GM12865 (cell line): ENCODE data around the gene UFSP1.

ENCODE experiments used
- DNase-seq: peaks from one replicate; pipeline ENCODE4 v3.0.0; 2010; ENCODE audit warnings: low read depth
- H3K4me3 ChIP-seq: 2 replicates; pipeline ENCODE4 v1.5.1; 2011; ENCODE audit warnings: mild to moderate bottlenecking, low read depth, low read length, control low read depth
- TF ChIP-seq, protein P1 (sequence below): IDR thresholded peaks from 2 replicates; pipeline ENCODE4 v1.5.1; 2011; ENCODE audit warnings: low read length, control low read depth, low read depth, inconsistent platforms; ENCODE audit not compliant: insufficient read depth; ENCODE audit errors: missing control alignments

The UFSP1 gene

DNA sequence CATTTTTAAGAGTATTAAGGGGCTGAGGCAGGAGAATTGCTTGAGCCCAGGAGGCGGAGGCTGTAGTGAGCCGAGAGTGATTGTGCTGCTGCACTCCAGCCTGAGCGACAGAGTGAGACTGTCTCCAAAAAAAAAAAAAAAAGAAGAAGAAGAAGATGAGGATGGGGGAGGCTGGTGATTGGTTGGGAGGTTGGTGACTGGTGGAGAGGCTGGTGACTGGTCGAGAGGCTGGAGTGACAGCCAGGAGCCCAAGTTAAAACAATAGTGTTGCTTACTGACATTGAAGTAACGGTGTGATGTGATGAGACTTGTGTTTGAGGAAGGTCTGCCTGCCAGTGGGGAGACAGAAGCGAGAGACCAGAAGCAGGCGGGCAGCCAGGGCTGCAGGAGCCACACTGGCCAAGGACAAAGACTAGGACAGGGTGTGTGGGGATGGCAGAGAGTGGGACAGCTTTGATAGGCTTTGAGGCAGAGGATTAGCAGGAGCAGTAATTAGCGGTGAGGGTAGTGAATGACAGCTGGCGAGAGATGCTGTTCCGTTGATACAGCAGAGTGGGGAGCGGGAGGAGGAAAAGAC lies 9.7 kb downstream of the UFSP1 start:
- TF ChIP-seq, protein P1, sequence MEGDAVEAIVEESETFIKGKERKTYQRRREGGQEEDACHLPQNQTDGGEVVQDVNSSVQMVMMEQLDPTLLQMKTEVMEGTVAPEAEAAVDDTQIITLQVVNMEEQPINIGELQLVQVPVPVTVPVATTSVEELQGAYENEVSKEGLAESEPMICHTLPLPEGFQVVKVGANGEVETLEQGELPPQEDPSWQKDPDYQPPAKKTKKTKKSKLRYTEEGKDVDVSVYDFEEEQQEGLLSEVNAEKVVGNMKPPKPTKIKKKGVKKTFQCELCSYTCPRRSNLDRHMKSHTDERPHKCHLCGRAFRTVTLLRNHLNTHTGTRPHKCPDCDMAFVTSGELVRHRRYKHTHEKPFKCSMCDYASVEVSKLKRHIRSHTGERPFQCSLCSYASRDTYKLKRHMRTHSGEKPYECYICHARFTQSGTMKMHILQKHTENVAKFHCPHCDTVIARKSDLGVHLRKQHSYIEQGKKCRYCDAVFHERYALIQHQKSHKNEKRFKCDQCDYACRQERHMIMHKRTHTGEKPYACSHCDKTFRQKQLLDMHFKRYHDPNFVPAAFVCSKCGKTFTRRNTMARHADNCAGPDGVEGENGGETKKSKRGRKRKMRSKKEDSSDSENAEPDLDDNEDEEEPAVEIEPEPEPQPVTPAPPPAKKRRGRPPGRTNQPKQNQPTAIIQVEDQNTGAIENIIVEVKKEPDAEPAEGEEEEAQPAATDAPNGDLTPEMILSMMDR = no peak
- H3K4me3 ChIP-seq = no peak overlapping the region
- no peak for DNase-seq

DNA sequence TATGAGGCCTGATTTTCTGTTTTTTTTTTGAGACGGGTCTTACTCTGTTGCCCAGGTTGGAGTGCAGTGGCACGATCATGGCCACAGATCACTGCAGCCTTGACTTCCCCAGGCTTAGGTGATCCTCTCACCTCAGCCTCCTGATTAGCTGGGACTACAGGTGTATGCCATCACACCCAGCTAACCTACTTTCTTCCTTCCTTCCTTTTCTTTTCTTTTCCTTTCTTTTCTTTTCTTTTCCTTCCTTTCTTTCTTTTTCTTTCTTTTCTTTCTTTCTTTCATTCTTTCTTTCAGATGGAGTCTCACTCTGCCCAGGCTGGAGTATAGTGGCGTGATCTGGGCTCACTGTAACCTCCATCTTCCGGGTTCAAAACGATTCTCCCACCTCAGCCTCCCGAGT lies 10.8 kb downstream of the UFSP1 start:
- H3K4me3 ChIP-seq = no peak overlapping the region
- DNase-seq = no peak
- TF ChIP-seq, protein P1 = no peak

DNA sequence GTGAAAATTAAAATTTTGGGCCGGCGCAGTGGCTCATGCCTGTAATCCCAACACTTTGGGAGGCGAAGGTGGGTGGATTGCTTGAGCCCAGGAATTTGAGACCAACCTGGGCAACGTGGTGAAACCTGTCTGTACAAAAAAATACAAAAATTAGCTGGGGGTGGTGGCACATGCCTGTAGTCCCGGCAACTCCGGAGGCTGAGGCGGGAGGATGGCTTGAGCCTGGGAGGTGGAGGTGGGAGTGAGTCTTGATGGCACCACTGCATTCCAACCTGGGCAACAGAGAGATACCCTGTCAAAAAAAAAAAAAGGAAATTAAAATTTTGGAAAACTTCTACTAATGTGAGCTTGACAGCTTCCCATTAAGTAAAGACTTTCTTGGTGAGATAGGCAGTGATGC lies 11.5 kb downstream of the UFSP1 start:
- DNase-seq = no peak
- TF ChIP-seq, protein P1 = no peak

DNA sequence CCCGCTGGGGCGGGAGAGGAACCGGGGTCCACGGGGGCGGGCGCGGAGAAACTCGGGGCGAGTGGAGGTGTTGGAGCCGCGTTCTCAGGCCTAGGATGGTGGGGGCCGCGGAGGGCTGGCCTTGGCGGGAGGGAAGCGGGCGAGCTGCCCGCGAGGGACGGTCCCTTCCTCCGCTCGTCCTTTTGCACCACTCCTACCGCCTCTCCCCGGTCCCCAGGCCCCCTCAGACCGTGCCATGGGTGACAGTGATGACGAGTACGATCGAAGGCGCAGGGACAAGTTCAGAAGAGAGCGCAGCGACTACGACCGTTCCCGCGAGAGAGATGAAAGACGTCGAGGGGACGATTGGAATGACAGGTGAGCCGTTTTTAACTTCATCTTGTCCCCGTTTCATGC lies 14.2 kb downstream of the UFSP1 start:
- TF ChIP-seq, protein P1 = no peak
- peak; percentile 65 for DNase-seq
- H3K4me3 ChIP-seq = peak overlapping the region; percentile 80

More for the DNA sequence above, 11.5 kb downstream of the UFSP1 start:
- H3K4me3 ChIP-seq = no peak overlapping the region

DNA sequence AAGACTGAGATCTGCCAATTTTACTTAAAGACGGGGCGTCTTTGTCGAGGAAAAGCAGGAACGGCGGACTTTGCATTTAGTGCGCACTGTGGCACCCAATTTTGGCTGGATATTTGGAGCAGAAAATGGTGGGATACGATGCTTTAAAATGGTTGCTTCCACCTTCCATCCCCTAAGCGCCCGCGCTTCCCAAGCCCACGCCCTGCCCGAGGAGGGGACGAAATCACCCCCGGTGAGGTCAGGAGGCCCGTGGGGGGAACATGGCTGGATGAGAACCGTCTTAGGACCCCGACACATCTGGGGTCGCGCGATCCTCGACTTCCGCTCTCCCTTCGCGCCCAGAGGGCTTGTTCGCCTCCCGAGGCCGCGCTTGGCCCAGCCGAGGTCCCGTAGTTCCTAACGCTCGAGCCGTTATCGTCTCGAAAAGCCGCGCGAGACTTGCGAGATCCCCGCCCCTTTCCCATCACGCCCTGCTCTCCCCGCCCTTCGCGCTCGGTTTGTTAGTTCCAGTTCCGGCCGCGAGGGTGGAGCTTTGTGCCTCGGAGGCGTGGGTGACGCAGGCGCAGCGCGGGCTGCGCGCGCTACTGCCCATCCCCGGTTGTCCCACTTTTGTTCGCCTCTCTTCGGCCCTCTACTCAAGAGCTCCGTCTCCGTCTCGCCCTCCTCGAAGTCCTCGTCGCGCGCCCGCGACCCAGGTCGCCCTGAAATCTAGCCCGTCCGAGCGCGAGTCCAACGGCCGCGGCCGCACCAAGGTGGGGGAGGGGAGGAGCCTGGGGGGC lies 14.7 kb downstream of the UFSP1 start, which contains the start of gene SRRT:
Gene SRRT, plus strand, starts transcription at position 527 of the 779 bp plus-strand sequence. CDS start 488 bp downstream, outside the sequence.
- DNase-seq = peak; percentile 99
- H3K4me3 ChIP-seq = peak within 1 kb of the TSS; percentile 85
- TF ChIP-seq, protein P1 = peak; percentile 8

DNA sequence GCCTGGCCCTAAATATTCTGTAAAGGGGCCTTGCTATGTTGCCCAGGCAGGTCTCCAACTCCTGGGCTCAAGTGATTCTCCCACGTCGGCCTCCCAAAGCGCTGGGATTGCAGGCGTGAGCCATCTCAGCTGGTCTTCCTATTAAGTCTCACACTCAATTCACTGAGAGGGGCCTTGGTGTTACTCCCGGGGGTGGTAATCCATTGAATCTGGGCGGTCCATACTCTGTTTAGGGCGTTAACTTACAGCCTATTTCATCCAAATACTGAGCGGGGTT lies 15.3 kb downstream of the UFSP1 start:
- no peak for DNase-seq
- peak overlapping the region; percentile 85 for H3K4me3 ChIP-seq
- TF ChIP-seq, protein P1 = no peak
